Activated T-helper 2 cell treated with anti-CD3 and anti-CD28 coated beads, Interferon-gamma antibody, Interleukin-2, Interleukin-4, amounts not matched to agents 10 μg/mL and 5 μg/mL and 100 μg/mL, durations not matched to agents 14 hours and 24 hours and 36 hours (primary cell): Measurements from ENCODE around the gene MINDY4. TPM values are rescaled to one million over a fixed set of nuclear protein-coding genes. Genes with fewer than 3 reads are reported as not detected.

Experiments used
- DNase-seq: peaks from one replicate; pipeline ENCODE4 v3.0.0; 2021; ENCODE audit warnings: low spot score
- H3K27ac Mint-ChIP-seq: one replicate; pipeline ENCODE4 v1.8.0; 2021; ENCODE audit warnings: mixed read lengths
- H3K27me3 Mint-ChIP-seq: one replicate; pipeline ENCODE4 v1.8.0; 2021; ENCODE audit warnings: low read depth, mixed read lengths
- H3K36me3 Mint-ChIP-seq: one replicate; pipeline ENCODE4 v1.8.0; 2021; ENCODE audit warnings: low read depth, mixed read lengths
- H3K4me1 Mint-ChIP-seq: one replicate; pipeline ENCODE4 v1.8.0; 2021; ENCODE audit warnings: low read depth, mixed read lengths
- H3K4me3 Mint-ChIP-seq: one replicate; pipeline ENCODE4 v1.8.0; 2021; ENCODE audit warnings: low read depth, mild to moderate bottlenecking, moderate library complexity, mixed read lengths
- H3K9me3 Mint-ChIP-seq: one replicate; pipeline ENCODE4 v1.8.0; 2021; ENCODE audit warnings: mixed read lengths
- intact Hi-C: fragments of 100-400 bp; cut with micrococcal nuclease; formaldehyde crosslinking; loops from one replicate; pipeline ENCODE4 v1.15.1; 2023
- total RNA-seq: library from RNA; stranded (reverse); gene quantifications from 2 replicates; pipeline ENCODE4 v1.2.3, GENCODE V29; 2022

Gene MINDY4
- total RNA-seq, 1 donor from 2014 or later: 1.3 TPM

GRCh38 chr7:30733216-30733615 is 38.0 kb upstream of the MINDY4 start:
- Mint-ChIP-seq H3K36me3 (no peaks in the 10 kb centered on the region), H3K4me3 (no peak overlapping the region), H3K27me3 (peaks cover 3% of the 10 kb centered on the region), H3K27ac (no peak overlapping the region), H3K9me3 (no peaks in the 10 kb centered on the region), H3K4me1 (peaks cover 20% of the 10 kb centered on the region)
- no peak for DNase-seq
- intact Hi-C loops: no loop called here

- Mint-ChIP-seq H3K4me1 (peaks cover 20% of the 10 kb centered on the region), H3K36me3 (no peaks in the 10 kb centered on the region), H3K27ac (no peak overlapping the region), H3K4me3 (no peak overlapping the region), H3K27me3 (peaks cover 3% of the 10 kb centered on the region), H3K9me3 (no peaks in the 10 kb centered on the region)
- intact Hi-C loops: no loop called here
- no peak for DNase-seq
Observed at GRCh38 chr7:30733691-30734090, 37.5 kb upstream of the MINDY4 start.

- Mint-ChIP-seq H3K4me3 (no peak overlapping the region), H3K9me3 (no peaks in the 10 kb centered on the region), H3K36me3 (no peaks in the 10 kb centered on the region), H3K27ac (no peak overlapping the region), H3K4me1 (peaks cover 20% of the 10 kb centered on the region), H3K27me3 (peaks cover 3% of the 10 kb centered on the region)
- no peak for DNase-seq
- intact Hi-C loops: no loop called here
Observed at GRCh38 chr7:30734497-30734896, 36.7 kb upstream of the MINDY4 start.

GRCh38 chr7:30735631-30736030 is 35.6 kb upstream of the MINDY4 start:
- Mint-ChIP-seq H3K4me3 (no peak overlapping the region), H3K27ac (no peak overlapping the region), H3K36me3 (no peaks in the 10 kb centered on the region), H3K4me1 (peaks cover 20% of the 10 kb centered on the region), H3K27me3 (no peaks in the 10 kb centered on the region), H3K9me3 (no peaks in the 10 kb centered on the region)
- intact Hi-C loops: no loop called here
- no peak for DNase-seq

GRCh38 chr7:30736291-30736690 is 34.9 kb upstream of the MINDY4 start:
- DNase-seq: no peak
- Mint-ChIP-seq H3K36me3 (no peaks in the 10 kb centered on the region), H3K27me3 (no peaks in the 10 kb centered on the region), H3K4me1 (peaks cover 20% of the 10 kb centered on the region), H3K4me3 (no peak overlapping the region), H3K9me3 (no peaks in the 10 kb centered on the region), H3K27ac (no peak overlapping the region)
- intact Hi-C loops: no loop called here

- Mint-ChIP-seq H3K36me3 (no peaks in the 10 kb centered on the region), H3K9me3 (no peaks in the 10 kb centered on the region), H3K27ac (peak overlapping the region; percentile 35), H3K4me1 (peaks cover 18% of the 10 kb centered on the region), H3K4me3 (no peak overlapping the region), H3K27me3 (no peaks in the 10 kb centered on the region)
- intact Hi-C loops: no loop called here
- DNase-seq: no peak
Observed at GRCh38 chr7:30738026-30738915, 32.9 kb upstream of the MINDY4 start.

DNA sequence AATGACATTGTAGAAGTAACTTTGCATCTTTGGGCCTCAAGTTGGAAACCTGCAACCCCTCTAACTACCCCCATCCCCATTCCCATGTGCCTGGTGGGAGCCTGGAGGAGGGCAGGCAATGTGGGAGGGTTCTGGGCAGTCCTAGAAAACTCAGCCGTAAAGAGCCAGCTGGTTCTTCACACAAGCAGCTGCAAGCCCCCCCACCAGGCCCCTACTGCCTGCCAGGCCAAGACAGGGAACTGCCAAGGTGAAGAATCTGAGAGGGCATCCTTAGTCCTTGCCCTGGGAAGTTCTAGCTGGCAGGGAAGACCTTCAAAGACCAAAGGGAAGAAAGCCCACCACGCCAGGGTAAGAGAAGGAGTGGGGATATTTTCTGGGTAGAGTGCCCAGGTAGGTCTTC is 31.5 kb upstream of the MINDY4 start:
- Mint-ChIP-seq H3K4me1 (peaks cover 18% of the 10 kb centered on the region), H3K27me3 (no peaks in the 10 kb centered on the region), H3K9me3 (no peaks in the 10 kb centered on the region), H3K36me3 (no peaks in the 10 kb centered on the region), H3K4me3 (no peak overlapping the region), H3K27ac (no peak overlapping the region)
- intact Hi-C loops: loop anchor here (1.0 to 5.0 kb wide), 2 partner anchors 37 to 192 kb away; no protein-coding TSS in a partner anchor
- DNase-seq: no peak

GRCh38 chr7:30740417-30741181 is 30.6 kb upstream of the MINDY4 start:
- peak; percentile 62 for DNase-seq
- peaks cover 18% of the 10 kb centered on the region for H3K4me1 Mint-ChIP-seq
- no peaks in the 10 kb centered on the region for H3K9me3 Mint-ChIP-seq
- H3K27me3 Mint-ChIP-seq: no peaks in the 10 kb centered on the region
- H3K36me3 Mint-ChIP-seq: no peaks in the 10 kb centered on the region
- H3K27ac Mint-ChIP-seq: no peak overlapping the region
- no peak overlapping the region for H3K4me3 Mint-ChIP-seq
- intact Hi-C loops: loop anchor here (1.0 to 5.0 kb wide), 2 partner anchors 38 to 193 kb away; no protein-coding TSS in a partner anchor

- no peaks in the 10 kb centered on the region for H3K27me3 Mint-ChIP-seq
- intact Hi-C loops: loop anchor here (5.0 kb wide), 1 partner anchor 194 kb away; no protein-coding TSS in a partner anchor
- no peaks in the 10 kb centered on the region for H3K36me3 Mint-ChIP-seq
- no peak overlapping the region for H3K4me3 Mint-ChIP-seq
- DNase-seq: no peak
- peaks cover 18% of the 10 kb centered on the region for H3K4me1 Mint-ChIP-seq
- no peak overlapping the region for H3K27ac Mint-ChIP-seq
- H3K9me3 Mint-ChIP-seq: no peaks in the 10 kb centered on the region
Observed at GRCh38 chr7:30741289-30741688, 29.9 kb upstream of the MINDY4 start.

GRCh38 chr7:30743371-30744074 is 27.7 kb upstream of the MINDY4 start:
- intact Hi-C loops: loop anchor here (5.0 kb wide), 1 partner anchor 196 kb away; no protein-coding TSS in a partner anchor
- DNase-seq: no peak
- Mint-ChIP-seq H3K27me3 (peaks cover 1% of the 10 kb centered on the region), H3K4me3 (no peak overlapping the region), H3K27ac (no peak overlapping the region), H3K36me3 (no peaks in the 10 kb centered on the region), H3K4me1 (peaks cover 6% of the 10 kb centered on the region), H3K9me3 (no peaks in the 10 kb centered on the region)

GRCh38 chr7:30744075-30744417 is 27.2 kb upstream of the MINDY4 start:
- H3K9me3 Mint-ChIP-seq: no peaks in the 10 kb centered on the region
- intact Hi-C loops: loop anchor here (5.0 kb wide), 1 partner anchor 197 kb away; no protein-coding TSS in a partner anchor
- H3K4me3 Mint-ChIP-seq: no peak overlapping the region

DNA sequence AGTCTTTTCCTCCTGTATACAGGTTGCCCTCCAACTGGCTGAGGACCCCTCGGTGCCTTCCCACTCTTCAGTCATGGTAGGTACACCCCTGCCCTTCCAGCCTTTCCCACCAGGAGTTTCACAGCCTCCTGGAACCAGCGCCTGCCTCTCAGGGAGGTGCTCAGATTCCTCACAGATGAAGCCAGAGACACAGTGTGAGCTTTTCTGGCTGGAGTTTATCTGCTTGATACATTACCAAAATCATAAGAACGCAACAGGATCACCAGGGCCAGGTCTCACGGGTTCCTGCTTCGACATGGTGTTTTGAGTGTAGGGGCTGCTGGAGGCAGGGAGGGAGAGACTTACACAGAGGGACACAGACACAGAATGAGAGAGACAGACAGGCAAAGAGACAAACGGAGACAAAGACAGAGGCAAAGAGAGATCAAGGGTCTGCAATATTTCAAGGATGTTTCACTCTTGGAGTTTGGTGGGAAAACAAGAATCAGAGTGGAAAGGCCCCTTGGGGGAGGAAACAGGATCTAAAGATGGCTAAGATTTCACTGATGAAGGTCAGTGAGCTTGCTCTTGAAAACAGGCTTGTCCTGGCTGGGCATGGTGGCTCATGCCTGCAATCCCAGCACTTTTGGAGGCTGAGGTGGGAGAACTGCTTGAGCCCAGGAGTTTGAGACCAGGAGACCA is 25.8 kb upstream of the MINDY4 start:
- intact Hi-C loops: no loop called here

More at GRCh38 chr7:30744075-30744417, 27.2 kb upstream of the MINDY4 start:
- H3K27me3 Mint-ChIP-seq: peaks cover 1% of the 10 kb centered on the region
- H3K27ac Mint-ChIP-seq: no peak overlapping the region
- H3K4me1 Mint-ChIP-seq: peaks cover 2% of the 10 kb centered on the region
- DNase-seq: no peak
- H3K36me3 Mint-ChIP-seq: no peaks in the 10 kb centered on the region

More for the DNA sequence above, 25.8 kb upstream of the MINDY4 start:
- no peak overlapping the region for H3K4me3 Mint-ChIP-seq
- H3K27ac Mint-ChIP-seq: no peak overlapping the region
- no peaks in the 10 kb centered on the region for H3K36me3 Mint-ChIP-seq
- H3K9me3 Mint-ChIP-seq: no peaks in the 10 kb centered on the region
- H3K4me1 Mint-ChIP-seq: no peaks in the 10 kb centered on the region
- no peak for DNase-seq
- peaks cover 4% of the 10 kb centered on the region for H3K27me3 Mint-ChIP-seq
